ENCODE results near the gene ARRB2. TPM values are rescaled to one million over a fixed set of nuclear protein-coding genes. Genes with fewer than 3 reads are reported as not detected.

Gene ARRB2
- total and polyA plus RNA-seq, 2 of the 4 experiments (the other 2 are of a cell fraction): 3.9 to 10.6 TPM

DNA sequence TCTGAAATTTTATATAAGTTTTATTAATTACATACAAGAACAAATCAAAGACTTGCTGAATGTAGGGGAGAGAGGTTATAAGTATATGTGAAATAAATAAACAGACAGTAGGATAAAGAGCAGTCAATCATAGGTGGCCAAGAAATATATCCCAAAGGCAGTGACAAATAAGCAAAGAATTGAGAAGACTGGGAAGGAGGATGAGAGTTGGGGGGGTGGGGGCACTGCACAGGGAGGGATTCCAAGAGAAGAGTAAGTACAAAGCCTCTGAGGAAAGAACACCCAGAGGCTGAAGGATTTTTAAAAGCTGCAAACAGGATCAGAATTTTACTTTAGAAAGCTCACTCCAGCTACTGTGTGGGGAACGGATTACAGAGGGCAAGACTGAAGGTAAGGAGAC is 9.3 kb upstream of the ARRB2 start:
- Histone ChIP-seq H3K4ac (ENCODE audit: low read depth, low read length) (no peak overlapping the region), H3K9me3 (ENCODE audit: control insufficient read depth, insufficient read depth, low read length) (no peaks in the 10 kb centered on the region), H2BK15ac (ENCODE audit: low read depth, low read length) (no peak overlapping the region), H3K14ac (replicated peaks; ENCODE audit: low read depth, low read length) (no peak overlapping the region), H3K36me3 (ENCODE audit: control insufficient read depth, insufficient read depth, low read length) (peaks cover 2% of the 10 kb centered on the region; the same call in 1 of the 2 replicates), H4K8ac (ENCODE audit: low read depth in 2 of 2, low read length in 2 of 2) (no peak overlapping the region), H2BK5ac (ENCODE audit: low read depth, low read length, poor library complexity, severe bottlenecking) (no peak overlapping the region), H2BK120ac (ENCODE audit: low read depth, low read length) (no peak overlapping the region), H3K23ac (ENCODE audit: low read depth, low read length) (peak overlapping the region; percentile 12; the same call in 1 of the 2 replicates), H2BK20ac (ENCODE audit: low read depth, low read length) (no peak overlapping the region), H3K79me1 (ENCODE audit: low read depth in 1 of 2, low read length in 2 of 2) (peaks cover 24 to 68% of the 10 kb centered on the region in 2 experiments), H2AK5ac (ENCODE audit: low read depth, low read length) (no peak overlapping the region), H3K27ac (ENCODE audit: insufficient read depth, low read length) (no peak overlapping the region), H3K4me2 (ENCODE audit: low read depth, low read length) (no peak overlapping the region), H3K18ac (ENCODE audit: low read depth, low read length) (no peak overlapping the region), H4K91ac (ENCODE audit: insufficient read depth, low read depth, low read length) (no peak overlapping the region), H3K9ac (ENCODE audit: low read depth, low read length) (no peak overlapping the region), H3K4me1 (ENCODE audit: control insufficient read depth, insufficient read depth, low read length) (peaks cover 4% of the 10 kb centered on the region; the same call in 1 of the 2 replicates), H3K56ac (ENCODE audit: extremely low read depth, insufficient read depth, low read length) (no peak overlapping the region), H2AK9ac (replicated peaks; ENCODE audit: low read depth, low read length, poor library complexity) (no peak overlapping the region), H3K9me1 (ENCODE audit: insufficient read depth, low read length) (peaks cover 8% of the 10 kb centered on the region), H3K27me3 (ENCODE audit: control insufficient read depth, insufficient read depth, low read length) (no peaks in the 10 kb centered on the region), H3K4me3 (ENCODE audit: insufficient read depth, low read depth, low read length) (no peak overlapping the region), H4K20me1 (ENCODE audit: insufficient read depth, low read length) (peaks cover 3% of the 10 kb centered on the region; the same call in 1 of the 2 replicates), H4K5ac (ENCODE audit: low read depth, low read length) (no peak overlapping the region), H2AFZ (replicated peaks; ENCODE audit: low read length, poor library complexity) (no peak overlapping the region)
- ChIA-PET CTCF (no interaction called here), POLR2A (ENCODE audit: unreplicated experiment) (no interaction called here)
- DNase-seq (no peak), ATAC-seq (ENCODE audit: low read depth) (no peak)
- no peak for TF ChIP-seq NFE2L2 (IDR thresholded peaks at IDR 0.05; ENCODE audit: low read depth, low read length)
- no peak for TF ChIP-seq CHD1 (IDR thresholded peaks at IDR 0.05; ENCODE audit: low read depth, low read length)
- TF ChIP-seq RFX5 (IDR thresholded peaks at IDR 0.05; ENCODE audit: low read depth, low read length): no peak
- TF ChIP-seq, protein P1, sequence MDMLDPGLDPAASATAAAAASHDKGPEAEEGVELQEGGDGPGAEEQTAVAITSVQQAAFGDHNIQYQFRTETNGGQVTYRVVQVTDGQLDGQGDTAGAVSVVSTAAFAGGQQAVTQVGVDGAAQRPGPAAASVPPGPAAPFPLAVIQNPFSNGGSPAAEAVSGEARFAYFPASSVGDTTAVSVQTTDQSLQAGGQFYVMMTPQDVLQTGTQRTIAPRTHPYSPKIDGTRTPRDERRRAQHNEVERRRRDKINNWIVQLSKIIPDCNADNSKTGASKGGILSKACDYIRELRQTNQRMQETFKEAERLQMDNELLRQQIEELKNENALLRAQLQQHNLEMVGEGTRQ (IDR thresholded peaks at IDR 0.05; ENCODE audit: low read depth, low read length): no peak
- TF ChIP-seq MAFK (IDR thresholded peaks at IDR 0.05; ENCODE audit: low read depth, low read length): no peak
- no peak for TF ChIP-seq RAD21 (IDR thresholded peaks at IDR 0.05; ENCODE audit: low read length)
- TF ChIP-seq, protein P2, sequence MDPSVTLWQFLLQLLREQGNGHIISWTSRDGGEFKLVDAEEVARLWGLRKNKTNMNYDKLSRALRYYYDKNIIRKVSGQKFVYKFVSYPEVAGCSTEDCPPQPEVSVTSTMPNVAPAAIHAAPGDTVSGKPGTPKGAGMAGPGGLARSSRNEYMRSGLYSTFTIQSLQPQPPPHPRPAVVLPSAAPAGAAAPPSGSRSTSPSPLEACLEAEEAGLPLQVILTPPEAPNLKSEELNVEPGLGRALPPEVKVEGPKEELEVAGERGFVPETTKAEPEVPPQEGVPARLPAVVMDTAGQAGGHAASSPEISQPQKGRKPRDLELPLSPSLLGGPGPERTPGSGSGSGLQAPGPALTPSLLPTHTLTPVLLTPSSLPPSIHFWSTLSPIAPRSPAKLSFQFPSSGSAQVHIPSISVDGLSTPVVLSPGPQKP (IDR thresholded peaks at IDR 0.05; ENCODE audit: borderline replicate concordance, low read depth, low read length): no peak
- no peak for TF ChIP-seq CEBPB (IDR thresholded peaks at IDR 0.05; ENCODE audit: low read depth, low read length)
- TF ChIP-seq RCOR1 (IDR thresholded peaks at IDR 0.05; ENCODE audit: insufficient replicate concordance, low read length): no peak
- TF ChIP-seq BHLHE40 (IDR thresholded peaks at IDR 0.05; ENCODE audit: low read depth, low read length): no peak
- no peak for TF ChIP-seq FOS (IDR thresholded peaks at IDR 0.05; ENCODE audit: low read depth, low read length)
- TF ChIP-seq MAZ (IDR thresholded peaks at IDR 0.05; ENCODE audit: borderline replicate concordance, low read depth, low read length): no peak
- TF ChIP-seq MXI1 (IDR thresholded peaks at IDR 0.05; ENCODE audit: borderline replicate concordance, low read depth, low read length): no peak
- TF ChIP-seq, protein P3, sequence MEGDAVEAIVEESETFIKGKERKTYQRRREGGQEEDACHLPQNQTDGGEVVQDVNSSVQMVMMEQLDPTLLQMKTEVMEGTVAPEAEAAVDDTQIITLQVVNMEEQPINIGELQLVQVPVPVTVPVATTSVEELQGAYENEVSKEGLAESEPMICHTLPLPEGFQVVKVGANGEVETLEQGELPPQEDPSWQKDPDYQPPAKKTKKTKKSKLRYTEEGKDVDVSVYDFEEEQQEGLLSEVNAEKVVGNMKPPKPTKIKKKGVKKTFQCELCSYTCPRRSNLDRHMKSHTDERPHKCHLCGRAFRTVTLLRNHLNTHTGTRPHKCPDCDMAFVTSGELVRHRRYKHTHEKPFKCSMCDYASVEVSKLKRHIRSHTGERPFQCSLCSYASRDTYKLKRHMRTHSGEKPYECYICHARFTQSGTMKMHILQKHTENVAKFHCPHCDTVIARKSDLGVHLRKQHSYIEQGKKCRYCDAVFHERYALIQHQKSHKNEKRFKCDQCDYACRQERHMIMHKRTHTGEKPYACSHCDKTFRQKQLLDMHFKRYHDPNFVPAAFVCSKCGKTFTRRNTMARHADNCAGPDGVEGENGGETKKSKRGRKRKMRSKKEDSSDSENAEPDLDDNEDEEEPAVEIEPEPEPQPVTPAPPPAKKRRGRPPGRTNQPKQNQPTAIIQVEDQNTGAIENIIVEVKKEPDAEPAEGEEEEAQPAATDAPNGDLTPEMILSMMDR (conservative IDR thresholded peaks at IDR 0.05; ENCODE audit: low read depth, low read length): no peak
- no peak for TF ChIP-seq SMC3 (IDR thresholded peaks at IDR 0.05; ENCODE audit: low read depth, low read length)
- TF ChIP-seq POLR2A (IDR thresholded peaks at IDR 0.05; ENCODE audit: low read depth, low read length): no peak
- intact Hi-C loops (cut with micrococcal nuclease) (loop anchor here (5.0 kb wide), 1 partner anchor 134 kb away; no protein-coding TSS in a partner anchor), in situ Hi-C loops (cut with MboI; ENCODE audit: low sequenced_read_pairs) (no loop called here), dilution Hi-C loops (cut with HindIII; ENCODE audit: low sequenced_read_pairs, unreplicated experiment) (no loop called here)
- WGBS, 2 experiments (ENCODE audit: extremely low coverage in 2 of 2, insufficient read length in 1 of 2): no CpG with 5 or more reads among the region's 1 CpG
- BruUV-seq (replicated peaks): no TSS peak
